GM18858 (cell line): ENCODE data around the gene KIAA0513.
"Not testable (repeated sequence)": the region's sequence is repeated elsewhere in the genome, so short reads cannot be mapped to it uniquely, and the experiment has no call there.

Source experiments
- ATAC-seq: cut with Tn5 transposase; IDR thresholded peaks from one replicate; pipeline ENCODE4 v1.9.1; 2021; ENCODE audit not compliant: unreplicated experiment

The KIAA0513 gene

GRCh38 chr16:85105475-85105874 is 77.9 kb downstream of the KIAA0513 start:
- ATAC-seq, result no peak

DNA sequence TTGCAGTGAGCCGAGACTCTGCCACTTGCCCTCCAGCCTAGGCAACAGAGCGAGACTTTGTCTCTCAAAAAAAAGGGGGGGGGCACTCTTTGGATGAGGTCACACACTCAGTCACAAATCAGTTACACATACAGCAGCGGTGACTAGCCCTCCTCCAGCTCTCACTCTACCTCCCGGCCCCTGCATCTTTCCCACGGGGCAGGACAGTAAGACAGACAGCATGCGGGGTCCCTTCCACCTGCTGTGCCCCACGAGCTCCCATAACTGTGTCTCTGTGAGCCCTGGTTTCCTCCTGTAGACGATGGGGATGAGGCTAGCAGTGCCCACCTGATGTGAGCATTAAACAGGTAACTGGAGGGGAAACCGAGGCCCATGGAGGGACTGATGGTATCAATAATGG is 79.5 kb downstream of the KIAA0513 start:
- no peak for ATAC-seq

DNA sequence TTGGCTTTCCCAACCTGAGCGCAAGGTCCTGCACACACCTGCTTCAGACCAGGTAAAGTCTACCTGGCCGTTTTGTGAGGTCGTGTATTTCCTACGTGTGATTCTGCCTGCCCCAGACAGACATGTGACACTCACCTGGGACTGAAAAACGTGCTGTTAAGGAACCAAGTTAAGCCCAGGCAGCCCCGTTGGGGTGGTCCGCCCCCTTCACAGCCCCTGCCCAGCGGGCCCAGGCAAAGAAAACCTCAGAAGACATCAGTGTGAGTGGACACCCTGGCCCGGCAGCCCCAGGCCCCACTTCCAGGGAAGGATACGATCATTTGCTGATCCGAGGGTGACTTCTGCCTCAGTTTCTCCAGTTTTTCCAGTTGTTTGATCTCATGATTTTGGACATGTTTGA is 79.9 kb downstream of the KIAA0513 start:
- ATAC-seq, result no peak

DNA sequence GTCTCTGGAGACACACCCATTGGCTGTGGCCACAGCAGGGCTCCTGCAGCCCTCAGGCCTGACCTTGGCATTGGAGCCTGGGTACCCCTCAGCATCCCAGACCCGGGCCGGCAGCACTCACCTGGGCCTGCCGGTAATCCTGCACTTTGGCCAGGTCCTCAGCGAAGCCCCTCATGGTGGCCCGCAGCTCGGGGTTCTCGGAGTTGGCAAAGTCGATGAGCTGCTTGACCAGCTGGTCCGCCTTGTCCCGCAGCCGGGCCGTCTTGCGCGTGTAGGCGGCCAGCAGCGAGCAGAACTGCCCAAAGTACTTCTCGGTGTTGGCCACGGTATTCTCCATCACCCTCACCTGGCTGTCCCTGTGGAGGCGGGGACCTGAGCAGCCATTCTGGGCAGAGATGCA is 82.5 kb downstream of the KIAA0513 start:
- no peak for ATAC-seq

GRCh38 chr16:85111184-85111583 is 83.6 kb downstream of the KIAA0513 start:
- ATAC-seq, result no peak

DNA sequence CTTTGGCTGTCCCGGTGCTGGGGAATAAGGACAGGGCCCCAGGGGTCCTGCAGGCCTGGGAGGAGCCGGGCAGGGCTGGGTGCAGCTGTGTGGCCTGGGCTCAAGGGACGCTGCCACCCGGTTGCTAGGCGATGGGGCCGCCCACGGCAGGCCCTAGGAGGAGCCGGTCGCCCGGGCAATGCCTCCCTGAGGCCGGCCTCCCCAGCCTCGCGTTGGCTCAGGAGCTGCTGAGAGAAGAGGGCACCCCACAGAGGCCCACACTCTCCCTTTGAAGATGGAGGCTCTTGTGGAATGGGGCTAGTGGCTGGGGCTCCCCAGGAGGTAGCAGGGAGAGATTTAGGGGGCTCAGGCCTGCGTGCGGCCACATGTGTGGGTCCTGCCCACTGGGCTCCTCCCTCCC is 84.8 kb downstream of the KIAA0513 start, which contains the start of gene CIBAR2:
Gene CIBAR2 (minus strand): TSS at position 109 of the 400 bp plus-strand sequence. CDS start 120 bp downstream, outside the sequence.
- ATAC-seq, result no peak

- ATAC-seq, result no peak
These were observed 85.7 kb downstream of the KIAA0513 start for GRCh38 chr16:85113168-85113733.

DNA sequence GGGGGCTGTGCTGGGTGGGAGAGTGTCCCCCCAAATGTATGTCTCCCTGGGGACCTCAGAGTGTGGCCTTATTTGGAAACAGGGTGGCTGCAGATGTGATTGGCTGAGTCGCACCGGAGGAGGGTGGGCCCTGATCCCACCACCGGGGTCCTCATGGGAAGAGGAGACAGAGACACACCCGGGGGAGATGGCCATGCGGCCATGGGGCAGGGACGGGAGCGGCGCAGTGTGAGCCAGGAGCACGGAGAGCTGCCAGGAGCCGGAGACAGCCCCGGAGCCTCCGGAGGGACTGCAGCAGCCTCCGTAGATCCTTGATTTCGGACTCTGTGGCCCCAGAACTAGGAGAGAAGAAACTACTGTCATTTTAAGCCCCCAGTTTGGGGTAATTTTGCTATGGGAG is 86.3 kb downstream of the KIAA0513 start:
- ATAC-seq, result no peak

DNA sequence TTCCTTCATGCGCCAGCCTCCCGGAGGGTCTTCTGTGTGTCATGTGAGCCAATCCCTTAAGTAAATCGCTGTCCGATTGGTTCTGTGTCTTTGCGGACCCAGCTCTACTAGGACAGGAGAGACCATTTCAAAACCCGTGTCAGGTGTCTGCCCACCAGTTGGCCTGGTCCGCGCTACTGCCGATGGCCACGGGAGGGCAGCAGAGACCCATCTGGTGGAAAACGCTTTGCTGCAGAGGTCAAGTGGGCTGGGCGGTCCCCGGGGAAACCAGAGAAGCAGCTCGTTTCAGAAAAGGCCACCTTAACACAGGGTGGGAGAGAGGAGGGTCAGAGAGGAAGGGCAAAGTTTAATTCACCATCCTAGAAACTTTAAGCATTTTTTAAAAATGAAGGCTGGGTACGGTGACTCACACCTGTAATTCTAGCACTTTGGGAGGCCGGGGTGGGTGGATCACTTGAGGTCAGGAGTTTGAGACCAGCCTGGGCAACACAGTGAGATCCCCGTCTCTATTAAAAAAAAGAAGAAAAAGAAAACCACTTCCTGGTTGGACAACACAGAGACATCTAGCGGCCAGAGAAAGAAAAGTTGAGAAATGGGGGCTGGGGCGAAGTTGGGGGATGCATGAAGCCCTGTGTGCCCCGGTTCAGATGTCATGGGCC is 87.4 kb downstream of the KIAA0513 start:
- ATAC-seq, result no peak

DNA sequence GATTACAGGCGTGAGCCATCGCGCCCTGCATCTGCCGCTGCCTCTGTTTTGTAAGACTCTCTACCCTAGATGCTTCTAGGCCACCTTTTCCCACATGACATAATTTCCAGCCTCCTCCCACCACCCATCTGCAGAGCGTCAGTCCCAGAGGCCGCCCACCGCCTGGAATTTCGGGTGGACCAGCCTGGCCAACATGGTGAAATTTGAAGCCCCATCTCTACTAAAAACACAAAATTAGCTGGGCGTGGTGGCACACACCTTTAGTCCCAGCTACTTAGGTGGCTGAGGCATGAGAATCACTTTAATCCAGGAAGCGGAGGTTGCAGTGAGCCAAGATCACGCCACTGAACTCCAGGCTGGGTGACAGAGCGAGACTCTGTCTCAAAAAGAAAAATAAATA is 89.8 kb downstream of the KIAA0513 start:
- no peak for ATAC-seq

- ATAC-seq, result no peak
These were observed 92.4 kb downstream of the KIAA0513 start for GRCh38 chr16:85120006-85120340.

- not testable (repeated sequence) for ATAC-seq
These were observed 95.8 kb downstream of the KIAA0513 start for GRCh38 chr16:85123441-85123840.

- ATAC-seq, result no peak
These were observed 96.5 kb downstream of the KIAA0513 start for GRCh38 chr16:85123891-85124635.

DNA sequence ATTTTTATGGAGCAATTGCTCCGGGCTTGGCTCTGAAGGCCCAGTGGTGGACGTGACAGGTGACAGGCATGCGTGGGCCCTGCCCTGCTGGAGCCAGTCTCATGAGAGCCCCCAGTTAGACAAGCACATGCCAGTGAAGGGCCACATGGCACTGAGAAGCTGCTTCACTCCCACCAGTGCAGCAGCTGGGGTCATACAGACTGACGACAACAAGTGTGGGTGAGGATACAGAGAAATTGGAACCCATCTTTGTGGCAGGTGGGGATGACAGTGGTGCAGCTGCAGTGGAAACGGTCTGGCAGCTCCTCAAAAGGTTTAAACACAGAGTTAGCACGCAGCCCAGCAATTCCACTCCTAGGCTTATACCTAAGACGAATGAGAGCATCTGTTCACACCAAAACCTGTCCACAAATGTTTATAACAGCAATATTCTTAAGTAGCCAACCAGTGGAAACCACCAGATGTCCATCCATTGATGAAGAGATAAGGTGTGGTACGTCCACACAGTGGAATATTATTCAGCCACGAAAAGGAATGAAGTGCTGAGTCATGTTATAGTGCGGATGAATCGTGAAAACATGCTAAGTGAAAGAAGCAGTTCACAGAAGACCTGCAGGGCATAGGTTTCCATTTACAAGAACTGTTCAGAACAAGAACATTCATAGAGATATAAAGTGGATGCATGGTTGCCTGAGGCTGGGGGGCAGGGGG is 97.2 kb downstream of the KIAA0513 start:
- ATAC-seq, result no peak

GRCh38 chr16:85125570-85126393 is 98.2 kb downstream of the KIAA0513 start:
- ATAC-seq, result no peak

DNA sequence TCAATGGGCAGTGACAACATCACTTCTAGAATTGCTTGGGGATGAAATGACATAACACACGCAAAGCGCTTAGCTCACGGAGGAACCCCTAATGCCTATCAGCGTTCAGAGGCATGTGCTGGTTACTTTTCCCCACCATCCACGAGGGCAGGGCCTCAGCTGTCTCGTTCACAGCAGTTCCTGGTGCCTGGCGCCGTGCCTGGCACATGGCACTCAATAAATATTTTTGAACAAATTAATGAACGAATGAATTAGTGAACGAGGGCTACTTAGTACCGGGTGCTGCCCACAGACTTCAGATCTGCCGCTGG is 98.8 kb downstream of the KIAA0513 start:
- ATAC-seq, result no peak

DNA sequence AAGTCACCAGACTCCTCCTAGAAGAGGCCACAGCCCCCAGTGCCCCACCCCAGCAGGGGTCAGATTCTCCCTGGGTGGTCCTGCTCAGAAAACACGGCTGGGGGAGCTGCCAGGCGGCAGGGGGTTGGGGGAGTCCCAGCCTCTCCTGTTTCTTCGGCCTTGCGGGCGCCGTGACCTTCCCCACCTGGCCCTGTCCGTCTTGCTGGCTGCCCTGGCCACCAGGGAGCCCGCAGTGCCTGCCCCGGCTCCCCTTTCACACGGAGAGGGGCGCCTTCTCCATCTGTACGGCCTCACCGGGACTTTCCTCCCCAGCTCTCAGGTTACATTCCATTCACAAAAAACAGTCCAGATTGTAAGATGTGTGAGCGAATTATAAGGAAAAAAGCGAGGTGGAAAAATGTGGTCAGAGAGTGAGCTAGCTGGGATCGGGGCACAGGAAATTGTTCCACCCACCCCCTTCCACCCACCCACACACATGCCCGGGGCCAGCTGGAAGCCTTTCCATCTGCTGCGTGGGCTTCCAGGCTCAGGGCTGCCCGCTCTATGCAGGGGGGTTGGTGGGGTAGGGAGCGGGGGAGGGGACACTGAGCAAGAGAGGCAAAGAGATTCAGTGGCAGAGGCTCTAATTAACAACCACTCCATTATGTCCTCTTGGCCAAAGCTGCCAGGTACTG is 99.2 kb downstream of the KIAA0513 start:
- ATAC-seq, result no peak

- no peak for ATAC-seq
These were observed 99.8 kb downstream of the KIAA0513 start for GRCh38 chr16:85127379-85127723.

DNA sequence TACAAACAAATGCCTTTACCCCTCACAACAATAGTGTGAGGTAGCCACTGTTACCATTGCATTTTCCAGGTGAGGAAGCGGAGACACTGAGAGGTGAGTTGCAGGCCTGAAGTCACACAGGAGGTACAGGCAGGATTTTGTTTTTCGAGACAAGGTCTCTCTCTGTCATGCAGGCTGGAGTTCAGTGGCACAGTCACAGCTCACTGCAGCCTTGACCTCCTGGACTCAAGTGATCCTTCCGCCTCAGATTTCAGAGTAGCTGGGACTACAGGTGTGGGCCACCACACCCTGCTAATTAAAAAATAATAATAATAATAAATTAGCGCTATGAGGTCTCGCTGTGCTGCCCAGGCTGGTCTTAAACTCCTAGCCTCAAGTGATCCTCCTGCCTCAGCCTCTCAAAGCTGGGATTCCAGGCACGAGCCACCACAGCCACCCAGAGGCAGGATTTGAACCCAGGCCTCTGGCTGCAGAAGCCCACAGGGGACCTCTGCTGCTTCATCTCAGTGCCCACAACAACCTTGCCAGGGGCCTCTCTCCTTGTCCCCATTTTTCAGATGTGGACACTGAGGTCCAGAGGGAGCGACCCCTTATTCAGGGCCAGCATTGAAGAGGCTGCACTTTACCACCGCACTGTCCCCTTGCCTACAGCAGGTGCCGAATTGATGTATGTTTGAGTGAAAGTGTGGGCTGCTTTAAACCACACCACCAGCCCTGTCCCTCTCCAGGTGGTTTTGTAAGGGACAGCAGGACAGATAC is 100.7 kb downstream of the KIAA0513 start:
- ATAC-seq, result no peak
